ENCODE data around the gene MYL5.
"Not testable (repeated sequence)": the region's sequence is repeated elsewhere in the genome, so short reads cannot be mapped to it uniquely, and the experiment has no call there.

MYL5 gene

GRCh38 chr4:730511-730910 lies 56.2 kb downstream of the MYL5 start:
- DNase-seq: no peak

GRCh38 chr4:730946-731904 lies 56.9 kb downstream of the MYL5 start:
- DNase-seq: not testable (repeated sequence)

All from DMS79 (cell line).